ENCODE data around the gene OR6C65. TPM values are rescaled to one million over a fixed set of nuclear protein-coding genes. Genes with fewer than 3 reads are reported as not detected.
"Not testable (repeated sequence)": the region's sequence is repeated elsewhere in the genome, so short reads cannot be mapped to it uniquely, and the experiment has no call there.

Gene OR6C65
- not detected in 3 replicates for total RNA-seq

DNA sequence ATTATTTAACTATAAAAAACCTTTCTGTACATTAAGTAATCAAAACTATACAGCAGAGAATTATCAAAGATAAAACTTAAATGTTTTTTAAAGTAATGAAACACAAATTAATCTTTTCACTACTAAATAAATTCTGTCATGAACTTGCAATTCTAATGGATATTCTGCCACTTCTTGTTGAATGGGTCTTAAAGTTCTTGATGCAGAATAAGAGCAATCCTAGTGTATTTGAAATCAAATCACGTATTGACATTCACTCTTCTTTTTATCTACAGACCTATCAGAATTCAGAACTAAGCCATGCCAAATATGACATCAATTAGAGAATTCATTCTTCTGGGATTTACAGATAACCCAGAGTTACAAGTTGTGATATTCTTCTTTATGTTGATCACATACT lies at the start of gene OR6C65:
TSS of gene OR6C65 (plus strand) at position 301 of the 400 bp plus-strand sequence. CDS start at position 301, 0 bp downstream.
- H3K4me3 Mint-ChIP-seq = no peak within 1 kb of the TSS

DNA sequence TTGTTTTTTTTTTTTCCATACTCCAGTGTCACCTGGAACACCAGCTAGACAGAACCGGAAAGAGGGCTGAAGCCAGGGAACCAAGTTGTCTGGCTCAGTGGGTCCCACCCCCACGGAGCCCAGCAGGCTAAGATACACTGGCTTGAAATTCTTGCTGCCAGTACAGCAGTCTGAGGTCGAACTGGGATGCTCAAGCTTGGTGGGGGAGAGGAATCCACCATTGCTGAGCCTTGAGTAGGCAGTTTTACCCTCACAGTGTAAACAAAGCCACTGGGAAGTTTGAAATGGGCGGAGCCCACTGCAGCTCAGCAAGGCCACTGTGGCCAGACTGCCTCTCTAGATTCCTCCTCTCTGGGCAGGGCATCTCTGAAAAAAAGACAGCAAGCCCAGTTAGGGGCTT lies 45.0 kb upstream of the OR6C65 start:
- not testable (repeated sequence) for H3K4me3 Mint-ChIP-seq; H3K9me3 Mint-ChIP-seq; H3K36me3 Mint-ChIP-seq; H3K27ac Mint-ChIP-seq; H3K4me1 Mint-ChIP-seq; DNase-seq (ENCODE audit: low spot score in 2 of 2, unreplicated experiment in 2 of 2)
- peaks cover 13% of the 10 kb centered on the region for H3K27me3 Mint-ChIP-seq (ENCODE audit: low read depth)

More for the DNA sequence above, at the start of gene OR6C65:
- H3K27me3 Mint-ChIP-seq (ENCODE audit: low read depth) = peaks cover 23% of the 10 kb centered on the region
- TF ChIP-seq, protein P1, sequence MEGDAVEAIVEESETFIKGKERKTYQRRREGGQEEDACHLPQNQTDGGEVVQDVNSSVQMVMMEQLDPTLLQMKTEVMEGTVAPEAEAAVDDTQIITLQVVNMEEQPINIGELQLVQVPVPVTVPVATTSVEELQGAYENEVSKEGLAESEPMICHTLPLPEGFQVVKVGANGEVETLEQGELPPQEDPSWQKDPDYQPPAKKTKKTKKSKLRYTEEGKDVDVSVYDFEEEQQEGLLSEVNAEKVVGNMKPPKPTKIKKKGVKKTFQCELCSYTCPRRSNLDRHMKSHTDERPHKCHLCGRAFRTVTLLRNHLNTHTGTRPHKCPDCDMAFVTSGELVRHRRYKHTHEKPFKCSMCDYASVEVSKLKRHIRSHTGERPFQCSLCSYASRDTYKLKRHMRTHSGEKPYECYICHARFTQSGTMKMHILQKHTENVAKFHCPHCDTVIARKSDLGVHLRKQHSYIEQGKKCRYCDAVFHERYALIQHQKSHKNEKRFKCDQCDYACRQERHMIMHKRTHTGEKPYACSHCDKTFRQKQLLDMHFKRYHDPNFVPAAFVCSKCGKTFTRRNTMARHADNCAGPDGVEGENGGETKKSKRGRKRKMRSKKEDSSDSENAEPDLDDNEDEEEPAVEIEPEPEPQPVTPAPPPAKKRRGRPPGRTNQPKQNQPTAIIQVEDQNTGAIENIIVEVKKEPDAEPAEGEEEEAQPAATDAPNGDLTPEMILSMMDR (IDR thresholded peaks at IDR 0.05; ENCODE audit: unreplicated experiment) = no peak
- H3K9me3 Mint-ChIP-seq = no peaks in the 10 kb centered on the region
- H3K4me1 Mint-ChIP-seq = no peaks in the 10 kb centered on the region
- H3K36me3 Mint-ChIP-seq = no peaks in the 10 kb centered on the region
- no peak within 1 kb of the TSS for H3K27ac Mint-ChIP-seq
- DNase-seq (ENCODE audit: low spot score in 2 of 2, unreplicated experiment in 2 of 2) = no peak

DNA sequence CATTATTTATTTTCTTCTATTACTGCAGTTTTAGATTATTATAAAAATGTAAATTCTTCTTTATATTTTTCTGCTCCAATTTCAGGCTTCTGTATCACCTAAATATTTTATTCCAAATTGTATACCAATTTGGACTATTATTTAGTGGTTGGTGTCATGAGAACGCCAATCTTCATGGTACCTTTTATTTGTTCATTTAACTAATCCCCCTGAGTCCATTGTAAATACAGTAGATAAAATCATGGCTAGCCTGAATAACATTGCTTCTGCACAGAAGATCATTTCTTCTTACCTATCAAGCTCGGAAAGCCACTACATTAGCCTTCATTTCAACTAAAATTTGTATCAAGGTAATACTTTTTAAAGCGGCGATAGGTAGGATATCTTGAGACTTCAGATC lies 37.7 kb upstream of the OR6C65 start, which contains the start of gene OR6C75:
TSS of gene OR6C75 (plus strand) at position 301 of the 400 bp plus-strand sequence. CDS start 2,136 bp downstream, outside the sequence.
- Mint-ChIP-seq H3K27me3 (ENCODE audit: low read depth) (peaks cover 6% of the 10 kb centered on the region), H3K27ac (no peak within 1 kb of the TSS), H3K36me3 (no peaks in the 10 kb centered on the region), H3K4me1 (no peaks in the 10 kb centered on the region), H3K4me3 (no peak within 1 kb of the TSS), H3K9me3 (no peaks in the 10 kb centered on the region)
- TF ChIP-seq, protein P1 (IDR thresholded peaks at IDR 0.05; ENCODE audit: unreplicated experiment) = no peak
- DNase-seq (ENCODE audit: low spot score in 2 of 2, unreplicated experiment in 2 of 2) = no peak

DNA sequence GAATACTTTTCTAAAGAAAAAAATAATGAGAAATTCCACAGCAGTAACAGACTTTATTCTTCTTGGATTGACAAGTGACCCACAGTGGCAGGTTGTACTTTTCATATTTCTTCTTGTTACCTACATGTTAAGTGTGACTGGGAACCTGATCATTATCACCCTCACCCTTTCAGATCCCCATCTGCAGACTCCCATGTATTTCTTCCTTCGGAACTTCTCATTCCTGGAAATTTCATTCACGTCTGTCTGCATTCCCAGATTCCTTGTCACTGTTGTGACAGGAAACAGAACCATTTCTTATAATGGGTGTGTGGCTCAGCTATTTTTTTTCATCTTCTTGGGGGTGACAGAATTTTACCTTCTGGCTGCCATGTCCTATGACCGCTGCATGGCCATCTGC lies 35.2 kb upstream of the OR6C65 start:
- H3K27ac Mint-ChIP-seq = no peak overlapping the region
- H3K9me3 Mint-ChIP-seq = no peaks in the 10 kb centered on the region
- no peaks in the 10 kb centered on the region for H3K36me3 Mint-ChIP-seq
- H3K4me3 Mint-ChIP-seq = no peak overlapping the region
- H3K4me1 Mint-ChIP-seq = no peaks in the 10 kb centered on the region
- no peak for DNase-seq (ENCODE audit: low spot score in 2 of 2, unreplicated experiment in 2 of 2)
- TF ChIP-seq, protein P1 (IDR thresholded peaks at IDR 0.05; ENCODE audit: unreplicated experiment) = no peak
- peaks cover 4% of the 10 kb centered on the region for H3K27me3 Mint-ChIP-seq (ENCODE audit: low read depth)

DNA sequence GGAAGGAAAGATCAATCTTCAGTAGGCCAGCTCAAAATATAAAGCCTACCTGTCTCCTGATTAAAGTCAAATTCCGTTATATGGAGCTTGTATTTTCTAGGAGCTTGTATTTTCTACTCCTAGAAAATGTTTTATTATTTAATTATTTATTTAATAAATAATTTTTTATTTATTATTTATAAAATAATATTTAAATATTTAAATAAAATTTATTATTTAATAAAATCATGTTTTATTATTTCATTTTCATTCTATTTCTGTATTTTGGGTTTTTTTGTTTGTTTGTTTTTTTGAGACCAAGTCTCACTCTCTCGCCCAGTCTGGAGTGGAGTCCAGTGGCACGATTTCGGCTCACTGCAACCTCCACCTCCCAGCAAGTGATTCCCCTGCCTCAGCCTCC lies 27.8 kb upstream of the OR6C65 start:
- Mint-ChIP-seq H3K4me3 (no peak overlapping the region), H3K36me3 (no peaks in the 10 kb centered on the region), H3K4me1 (no peaks in the 10 kb centered on the region), H3K27me3 (ENCODE audit: low read depth) (no peaks in the 10 kb centered on the region), H3K27ac (no peak overlapping the region), H3K9me3 (no peaks in the 10 kb centered on the region)
- no peak for DNase-seq (ENCODE audit: low spot score in 2 of 2, unreplicated experiment in 2 of 2)
- TF ChIP-seq, protein P1 (IDR thresholded peaks at IDR 0.05; ENCODE audit: unreplicated experiment) = no peak

DNA sequence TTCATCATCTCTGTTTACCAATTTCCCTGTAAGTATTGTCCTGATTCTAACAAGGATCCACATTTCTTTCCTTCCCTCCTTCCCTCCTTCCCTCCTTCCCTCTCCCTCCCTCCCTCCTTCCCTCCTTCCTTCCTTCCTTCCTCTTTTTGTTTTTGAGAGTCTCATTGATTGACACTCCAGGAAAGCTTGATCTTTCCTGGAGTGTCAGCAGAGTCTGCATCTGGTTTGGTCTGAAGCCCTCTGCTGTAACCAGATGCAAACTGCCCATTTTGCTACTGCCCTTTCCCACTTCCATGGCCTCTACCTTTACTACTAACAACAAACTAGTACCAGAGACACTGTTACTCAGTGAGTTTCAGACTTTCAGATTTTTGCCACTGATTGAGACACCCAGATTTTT lies 14.4 kb upstream of the OR6C65 start:
- DNase-seq (ENCODE audit: low spot score in 2 of 2, unreplicated experiment in 2 of 2) = no peak
- H3K36me3 Mint-ChIP-seq = no peaks in the 10 kb centered on the region
- no peak overlapping the region for H3K27ac Mint-ChIP-seq
- H3K4me3 Mint-ChIP-seq = no peak overlapping the region
- H3K4me1 Mint-ChIP-seq = no peaks in the 10 kb centered on the region
- no peaks in the 10 kb centered on the region for H3K9me3 Mint-ChIP-seq
- TF ChIP-seq, protein P1 (IDR thresholded peaks at IDR 0.05; ENCODE audit: unreplicated experiment) = no peak
- H3K27me3 Mint-ChIP-seq (ENCODE audit: low read depth) = peaks cover 3% of the 10 kb centered on the region

Measured in mesothelial cell of epicardium (in vitro differentiated cells).